IPS-20b (cell line): ENCODE data around the gene GLT8D1.

Experiments used
- H3K27ac ChIP-seq: one replicate; pipeline ENCODE4 v1.5.1; 2013; ENCODE audit warnings: low read length
- H3K27me3 ChIP-seq: 2 replicates; pipeline ENCODE4 v1.6.1; 2013; ENCODE audit warnings: mild to moderate bottlenecking, low read length, inconsistent platforms; ENCODE audit not compliant: insufficient read depth
- H3K36me3 ChIP-seq: 2 replicates; pipeline ENCODE4 v1.6.1; 2013; ENCODE audit warnings: low read depth, mild to moderate bottlenecking, inconsistent platforms, low read length, moderate library complexity; ENCODE audit not compliant: insufficient read depth
- H3K4me1 ChIP-seq: 2 replicates; pipeline ENCODE4 v1.6.1; 2013; ENCODE audit warnings: mild to moderate bottlenecking, control low read depth, inconsistent platforms, low read length, moderate library complexity; ENCODE audit not compliant: insufficient read depth
- H3K4me3 ChIP-seq: 2 replicates; pipeline ENCODE4 v1.5.1; 2013; ENCODE audit warnings: mild to moderate bottlenecking, low read length, inconsistent platforms
- H3K9ac ChIP-seq: 2 replicates; pipeline ENCODE4 v1.6.1; 2013; ENCODE audit warnings: low read depth, mild to moderate bottlenecking, inconsistent platforms, low read length, moderate library complexity
- H3K9me3 ChIP-seq: 2 replicates; pipeline ENCODE4 v1.6.1; 2013; ENCODE audit warnings: mild to moderate bottlenecking, low read depth, low read length, inconsistent platforms; ENCODE audit not compliant: insufficient read depth

The GLT8D1 gene

DNA sequence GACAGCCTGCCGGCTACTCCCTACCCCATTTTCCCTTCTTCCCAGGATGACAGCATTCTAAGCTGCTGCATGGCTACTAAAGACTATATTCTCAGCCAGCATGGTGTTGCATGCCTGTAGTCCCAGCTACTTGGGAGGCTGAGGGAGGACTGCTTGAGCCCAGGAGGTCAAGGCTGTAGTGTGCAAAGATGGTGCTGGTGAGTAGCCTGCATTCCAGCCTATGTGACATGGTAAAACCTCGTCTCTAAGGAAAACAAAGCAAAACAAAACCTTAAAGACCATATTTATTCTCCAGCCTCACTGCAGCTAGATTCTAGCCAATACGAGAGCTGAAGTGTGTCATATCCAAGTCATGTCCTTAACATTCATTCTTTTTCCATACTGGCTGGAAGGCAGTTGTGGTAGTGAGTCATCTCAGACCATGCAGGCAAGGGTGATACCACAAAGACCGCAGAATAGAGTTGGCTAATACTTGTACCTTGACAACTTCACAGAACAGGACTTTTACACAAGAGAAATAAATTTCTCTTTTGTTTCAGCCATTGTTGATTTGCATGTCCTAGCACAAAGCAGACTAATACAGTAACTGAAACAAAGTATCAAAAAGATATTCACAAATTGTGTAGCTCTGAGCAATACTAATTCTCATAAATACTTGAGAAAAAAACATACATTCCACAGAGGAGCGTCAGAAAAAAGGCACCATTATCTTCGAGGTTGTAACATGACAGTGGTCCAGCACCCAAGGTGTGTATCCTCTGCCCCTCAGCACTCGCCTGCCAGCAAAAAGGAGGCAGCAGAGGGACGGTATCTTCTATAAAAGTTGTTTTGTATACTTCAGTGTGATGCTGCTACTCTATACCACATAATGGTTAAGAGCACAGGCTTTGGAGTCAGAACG is 34.7 kb downstream of the GLT8D1 start:
- H3K4me3 ChIP-seq: no peak overlapping the region
- no peaks in the 10 kb centered on the region for H3K9me3 ChIP-seq
- no peaks in the 10 kb centered on the region for H3K27me3 ChIP-seq
- H3K9ac ChIP-seq: no peak overlapping the region
- H3K27ac ChIP-seq: no peak overlapping the region
- 0 out of 2 replicates have a peak, but pooled peaks cover 3% of the 10 kb centered on the region for H3K4me1 ChIP-seq
- peaks cover 74% of the 10 kb centered on the region for H3K36me3 ChIP-seq

DNA sequence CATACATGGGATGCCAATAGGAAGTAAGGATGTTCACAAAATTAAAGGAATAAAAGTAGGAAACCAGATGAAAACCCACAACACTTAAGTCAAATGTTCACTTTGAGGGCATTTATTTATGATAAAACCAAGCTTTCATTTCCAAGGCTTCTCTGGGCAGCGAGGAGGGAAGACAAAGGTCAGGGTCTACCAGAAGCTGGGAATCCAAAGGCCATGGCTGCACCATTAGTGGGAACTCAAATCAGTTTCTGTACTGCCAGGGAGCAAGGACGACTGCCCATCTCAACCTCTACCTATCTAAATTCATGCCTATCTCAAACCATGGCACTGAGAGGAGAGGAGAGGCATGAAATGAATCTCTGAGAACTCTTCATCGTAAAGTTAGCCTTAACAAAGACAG is 42.5 kb downstream of the GLT8D1 start:
- Histone ChIP-seq H3K27me3 (no peaks in the 10 kb centered on the region), H3K9ac (no peak overlapping the region), H3K4me1 (no peaks in the 10 kb centered on the region), H3K4me3 (no peak overlapping the region), H3K9me3 (no peaks in the 10 kb centered on the region), H3K36me3 (peaks cover 67% of the 10 kb centered on the region), H3K27ac (no peak overlapping the region)

DNA sequence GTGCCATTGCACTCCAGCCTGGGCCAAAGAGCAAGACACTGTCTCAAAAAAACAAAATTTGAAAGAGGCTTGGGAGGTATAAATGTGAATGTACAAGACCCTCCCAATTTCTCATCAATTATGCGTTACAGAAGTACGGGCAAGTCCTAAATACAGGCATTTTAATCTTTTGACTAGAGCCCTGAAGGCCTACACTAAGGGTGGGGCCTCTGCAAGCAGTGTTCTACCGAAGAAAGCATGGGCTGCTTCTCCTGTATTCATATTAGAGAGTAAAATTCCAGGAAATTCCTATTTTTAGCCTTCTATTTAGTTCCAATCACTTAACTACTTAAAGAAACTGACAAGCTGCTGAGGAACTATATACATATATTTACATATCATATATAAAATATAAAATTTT is 45.5 kb downstream of the GLT8D1 start:
- Histone ChIP-seq H3K36me3 (peaks cover 76% of the 10 kb centered on the region), H3K9ac (no peak overlapping the region), H3K4me3 (no peak overlapping the region), H3K27me3 (no peaks in the 10 kb centered on the region), H3K9me3 (no peaks in the 10 kb centered on the region), H3K27ac (no peak overlapping the region), H3K4me1 (peaks cover 4% of the 10 kb centered on the region)

DNA sequence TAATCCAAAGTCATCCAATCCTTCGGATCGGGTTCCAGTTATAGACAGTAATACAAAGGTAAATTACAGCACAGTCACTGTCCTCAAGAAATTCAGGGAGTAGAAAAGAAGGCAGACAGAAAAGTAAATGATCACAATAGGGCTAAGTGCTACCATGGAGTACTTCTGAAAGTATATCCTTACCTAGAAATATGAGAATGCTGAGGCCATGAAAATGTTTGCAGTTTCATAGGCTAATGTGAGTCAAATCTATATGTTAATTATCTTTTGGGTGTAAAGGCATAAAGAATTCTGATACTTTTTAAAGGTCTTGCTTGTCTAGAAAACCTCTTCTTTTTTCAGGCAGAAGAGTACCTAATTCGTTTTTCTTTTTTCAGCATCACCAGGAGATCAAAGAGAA is 49.7 kb downstream of the GLT8D1 start:
- no peaks in the 10 kb centered on the region for H3K27me3 ChIP-seq
- no peaks in the 10 kb centered on the region for H3K9me3 ChIP-seq
- no peak overlapping the region for H3K4me3 ChIP-seq
- peaks cover 82% of the 10 kb centered on the region for H3K36me3 ChIP-seq
- no peak overlapping the region for H3K27ac ChIP-seq
- no peak overlapping the region for H3K9ac ChIP-seq
- H3K4me1 ChIP-seq: peaks cover 4% of the 10 kb centered on the region

DNA sequence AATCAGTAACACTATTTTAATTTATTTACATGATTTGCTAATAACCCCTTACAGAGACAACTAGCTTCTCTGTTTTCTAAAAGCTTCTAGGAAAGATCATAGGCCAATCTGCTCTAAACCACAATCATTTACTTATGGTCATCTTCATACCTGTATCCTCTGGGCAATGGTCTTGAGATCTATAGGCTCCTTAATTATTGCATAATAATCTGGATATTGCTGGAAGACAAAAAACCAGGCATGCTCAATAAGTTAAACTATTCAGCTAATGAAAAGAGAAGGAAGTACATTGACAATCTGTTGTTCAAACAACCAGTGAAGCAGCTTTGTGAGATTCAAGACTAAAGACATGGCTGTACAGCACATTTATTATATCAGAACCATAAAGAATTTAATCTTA is 54.0 kb downstream of the GLT8D1 start:
- Histone ChIP-seq H3K27ac (no peak overlapping the region), H3K36me3 (peaks cover 84% of the 10 kb centered on the region), H3K4me1 (peaks cover 4% of the 10 kb centered on the region), H3K9ac (no peak overlapping the region), H3K27me3 (no peaks in the 10 kb centered on the region), H3K9me3 (no peaks in the 10 kb centered on the region), H3K4me3 (no peak overlapping the region)

GRCh38 chr3:52650439-52650838 is 55.2 kb downstream of the GLT8D1 start:
- Histone ChIP-seq H3K36me3 (peaks cover 84% of the 10 kb centered on the region), H3K27me3 (no peaks in the 10 kb centered on the region), H3K9me3 (no peaks in the 10 kb centered on the region)

DNA sequence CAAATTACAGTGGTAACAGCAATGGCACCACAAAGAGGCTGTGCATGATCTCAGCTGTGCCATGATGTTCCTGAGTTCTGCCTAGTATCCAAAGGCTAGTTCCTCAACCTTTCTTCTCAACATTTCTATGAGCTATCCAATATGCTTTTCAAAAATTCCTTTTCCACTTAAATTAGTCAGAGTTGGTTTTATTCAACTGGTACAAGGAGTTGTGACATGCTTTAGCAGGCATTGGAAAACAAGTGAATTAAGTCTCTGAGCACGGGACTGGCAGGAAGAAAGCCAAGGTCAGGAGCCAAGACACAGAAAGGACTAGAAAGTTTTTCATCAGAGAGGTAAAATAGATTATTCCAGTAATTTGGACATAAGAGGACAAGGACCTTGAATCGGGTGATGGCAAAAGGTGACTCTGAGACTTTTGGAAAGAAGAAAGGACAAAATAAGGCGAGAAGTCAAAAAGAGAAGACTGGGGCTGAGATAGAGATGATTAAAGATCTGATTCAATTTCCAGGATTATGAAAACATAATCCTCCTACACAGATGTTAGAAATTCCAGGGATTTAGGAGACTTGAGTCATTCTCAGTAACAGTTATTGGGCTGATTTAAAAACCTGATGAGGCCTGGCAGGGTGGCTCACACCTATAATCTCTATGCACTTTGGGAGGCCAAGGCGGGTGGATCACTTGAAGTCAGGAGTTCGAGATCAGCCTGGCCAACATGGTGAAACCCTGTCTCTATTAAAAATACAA is 56.0 kb downstream of the GLT8D1 start:
- Histone ChIP-seq H3K36me3 (peaks cover 84% of the 10 kb centered on the region), H3K4me1 (no peaks in the 10 kb centered on the region), H3K9me3 (no peaks in the 10 kb centered on the region), H3K27ac (no peak overlapping the region), H3K4me3 (no peak overlapping the region), H3K9ac (no peak overlapping the region), H3K27me3 (no peaks in the 10 kb centered on the region)

More at GRCh38 chr3:52650439-52650838, 55.2 kb downstream of the GLT8D1 start:
- Histone ChIP-seq H3K4me3 (no peak overlapping the region), H3K27ac (no peak overlapping the region), H3K9ac (no peak overlapping the region), H3K4me1 (no peaks in the 10 kb centered on the region)

DNA sequence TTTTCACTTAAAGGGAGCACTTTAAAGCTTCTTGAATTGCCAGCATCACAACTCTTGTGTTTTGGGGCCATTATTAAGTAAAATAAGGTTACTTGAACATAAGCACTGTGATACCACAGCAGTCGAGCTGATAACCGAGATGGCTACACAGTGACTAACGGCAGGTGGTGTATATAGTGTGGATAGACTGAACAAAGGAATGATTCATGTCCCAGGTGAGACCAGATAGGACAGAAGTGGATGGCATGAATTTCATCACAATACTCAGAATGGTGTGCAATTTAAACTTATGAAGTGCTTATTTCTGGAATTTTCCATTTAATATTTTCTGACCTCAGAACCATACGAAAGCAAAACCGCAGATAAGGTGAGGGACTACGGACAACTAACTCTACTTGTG is 60.0 kb downstream of the GLT8D1 start:
- Histone ChIP-seq H3K36me3 (peaks cover 90% of the 10 kb centered on the region), H3K27ac (no peak overlapping the region), H3K9ac (no peak overlapping the region), H3K9me3 (no peaks in the 10 kb centered on the region), H3K4me3 (no peak overlapping the region), H3K27me3 (no peaks in the 10 kb centered on the region), H3K4me1 (no peaks in the 10 kb centered on the region)
